Keratinocyte (primary cell): ENCODE results near the gene PIP4K2B. TPM values are rescaled to one million over a fixed set of nuclear protein-coding genes. Genes with fewer than 3 reads are reported as not detected.
A peak's percentile ranks its signal among the peaks of the same experiment; 100 is the strongest.
"Not testable (repeated sequence)": the region's sequence is repeated elsewhere in the genome, so short reads cannot be mapped to it uniquely, and the experiment has no call there.

Experiments used
- DNase-seq: peaks from one replicate; pipeline ENCODE4 v3.0.0-alpha.2; 2011; ENCODE audit warnings: low read depth, missing footprints, low spot score
- FAIRE-seq: peaks from 2 replicates; lab custom pipeline; 2011; peaks lifted over from hg19 to GRCh38; lab: Jason Lieb, UNC
- H2AFZ ChIP-seq: 2 replicates; pipeline ENCODE4 v1.6.0; 2012; ENCODE audit warnings: low read length, control low read depth, inconsistent platforms; ENCODE audit not compliant: control insufficient read depth
- H3K27ac ChIP-seq: 2 replicates; pipeline ENCODE4 v1.5.1; 2011; ENCODE audit warnings: low read length; ENCODE audit not compliant: control insufficient read depth, insufficient read depth
- H3K27me3 ChIP-seq: 3 replicates; pipeline ENCODE4 v1.6.0; 2011; ENCODE audit warnings: low read length; ENCODE audit not compliant: control insufficient read depth, insufficient read depth; ENCODE audit errors: extremely low read depth
- H3K36me3 ChIP-seq, 2 experiments: 2 replicates in 1 of 2; 3 replicates in 1 of 2; pipeline ENCODE4 v1.5.1; 2011; ENCODE audit warnings: low read length in 2 of 2, mild to moderate bottlenecking in 1 of 2; ENCODE audit not compliant: control insufficient read depth in 2 of 2, insufficient read depth in 2 of 2; ENCODE audit errors: extremely low read depth in 1 of 2
- H3K4me1 ChIP-seq: 3 replicates; pipeline ENCODE4 v1.5.1; 2011; ENCODE audit warnings: low read length; ENCODE audit not compliant: control insufficient read depth, insufficient read depth; ENCODE audit errors: extremely low read depth
- H3K4me2 ChIP-seq: 3 replicates; pipeline ENCODE4 v1.6.0; 2011; ENCODE audit warnings: low read depth, low read length; ENCODE audit not compliant: control insufficient read depth, insufficient read depth; ENCODE audit errors: extremely low read depth
- H3K4me3 ChIP-seq, 3 experiments: fragments of 200-600 bp in 1 of 3; sonication (generic) in 1 of 3; 2 replicates in 2 of 3; 3 replicates in 1 of 3; pipeline ENCODE4 v1.5.1; 2011 to 2016; ENCODE audit warnings: low read length in 3 of 3, mild to moderate bottlenecking in 3 of 3, control low read depth in 2 of 3, inconsistent platforms in 1 of 3, low read depth in 1 of 3, mixed read lengths in 1 of 3, mixed run types in 1 of 3, moderate library complexity in 1 of 3; ENCODE audit not compliant: control insufficient read depth in 2 of 3, insufficient read depth in 2 of 3; ENCODE audit errors: extremely low read depth in 1 of 3
- H3K79me2 ChIP-seq: 2 replicates; pipeline ENCODE4 v1.6.0; 2012; ENCODE audit warnings: low read length; ENCODE audit not compliant: control insufficient read depth, insufficient read depth
- H3K9ac ChIP-seq: 3 replicates; pipeline ENCODE4 v1.6.0; 2011; ENCODE audit warnings: low read length; ENCODE audit not compliant: control insufficient read depth, insufficient read depth; ENCODE audit errors: extremely low read depth
- H3K9me1 ChIP-seq: 3 replicates; pipeline ENCODE4 v1.6.0; 2011; ENCODE audit warnings: low read length; ENCODE audit not compliant: control insufficient read depth, insufficient read depth; ENCODE audit errors: extremely low read depth
- H3K9me3 ChIP-seq: 2 replicates; pipeline ENCODE4 v1.5.1; 2012; ENCODE audit warnings: low read depth, low read length; ENCODE audit not compliant: control insufficient read depth
- H4K20me1 ChIP-seq: 3 replicates; pipeline ENCODE4 v1.6.0; 2011; ENCODE audit warnings: low read length; ENCODE audit not compliant: control insufficient read depth, insufficient read depth; ENCODE audit errors: extremely low read depth
- CTCF ChIP-seq, 3 experiments: IDR thresholded peaks in 1 of 3; conservative IDR thresholded peaks in 1 of 3; optimal IDR thresholded peaks in 1 of 3; 2 replicates in 2 of 3; 3 replicates in 1 of 3; pipeline versions ENCODE3 to v1.5.1; 2011; ENCODE audit warnings: low read length in 3 of 3, mild to moderate bottlenecking in 3 of 3, moderate library complexity in 2 of 3, control low read depth in 1 of 3, inconsistent platforms in 1 of 3; ENCODE audit not compliant: insufficient read depth in 2 of 3; ENCODE audit errors: extremely low read depth in 1 of 3
- EZH2 ChIP-seq: IDR thresholded peaks from one replicate; pipeline ENCODE4 v1.6.1; 2012; ENCODE audit warnings: inconsistent platforms, mild to moderate bottlenecking, low read length, moderate library complexity
- dilution Hi-C: fragments of 300-500 bp; cut with MboI; formaldehyde crosslinking; loops from one replicate; pipeline ENCODE4 v1.7.0; 2020; ENCODE audit warnings: low sequenced_read_pairs; ENCODE audit not compliant: extremely low pct_ligation_motif_present
- polyA plus RNA-seq, 5 experiments: library from polyadenylated mRNA; depleted of rRNA in 3 of 5; stranded (reverse) in 3 of 5; stranded (forward) in 1 of 5; unstranded in 1 of 5; fragments of >200 nt; gene quantifications; 1 replicate in 1 of 5; 2 replicates in 3 of 5; 3 replicates in 1 of 5; pipeline versions ENCODE4 v1.2.1 to v1.2.3, GENCODE V29; 2011 to 2012; ENCODE audit warnings: missing spikeins in 2 of 5, low read depth in 1 of 5, low replicate concordance in 1 of 5

The PIP4K2B gene
- polyA plus RNA-seq, 1 donor (not counting 4 experiments of a cell fraction or from before 2014, with no cell fraction given) = 26.4 TPM

DNA sequence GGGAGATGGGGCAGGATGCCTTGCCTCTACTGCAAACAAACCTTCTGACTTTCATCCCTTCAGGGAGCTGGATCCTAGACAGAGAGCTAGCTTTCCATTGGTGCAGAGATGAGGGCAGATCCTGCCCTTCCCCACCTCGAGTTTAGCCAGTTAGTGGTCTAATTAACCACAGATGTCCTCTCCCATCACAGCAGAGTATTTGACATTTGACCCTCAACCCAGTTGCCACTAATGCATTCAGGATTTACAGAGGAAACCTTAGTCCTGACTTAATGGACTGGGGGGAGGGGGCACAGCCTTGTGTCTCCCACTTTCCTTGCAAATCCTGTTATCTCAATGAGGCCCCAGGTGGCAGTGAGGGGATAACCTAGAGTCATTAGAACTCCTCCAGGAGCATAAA, 10.2 kb downstream of the PIP4K2B start:
- H4K20me1 ChIP-seq = peaks cover 3% of the 10 kb centered on the region

GRCh38 chr17:38787999-38788398, 11.4 kb downstream of the PIP4K2B start:
- FAIRE-seq, H3K4me2 ChIP-seq, H3K9me1 ChIP-seq, DNase-seq, H3K9ac ChIP-seq, H3K9me3 ChIP-seq, H3K4me3 ChIP-seq, H3K27ac ChIP-seq, H3K4me1 ChIP-seq, H2AFZ ChIP-seq, H3K27me3 ChIP-seq, H4K20me1 ChIP-seq, dilution Hi-C loops: not testable (repeated sequence)
- Histone ChIP-seq H3K79me2 (peaks cover 26% of the 10 kb centered on the region), H3K36me3 (peaks cover 18 to 22% of the 10 kb centered on the region in 2 experiments)

More for the DNA sequence above, 10.2 kb downstream of the PIP4K2B start:
- no peaks in the 10 kb centered on the region for H3K27me3 ChIP-seq
- H3K9ac ChIP-seq = no peak overlapping the region
- TF ChIP-seq EZH2 (no peak), CTCF (optimal IDR thresholded peaks at IDR 0.05 in 1 of 3, IDR thresholded peaks at IDR 0.05 in 1 of 3, conservative IDR thresholded peaks at IDR 0.05 in 1 of 3; ENCODE audit: extremely low read depth in 1 of 3, insufficient read depth in 2 of 3, low read length in 3 of 3) (no peak)
- dilution Hi-C loops = no loop called here
- H3K4me2 ChIP-seq = no peak overlapping the region
- no peak overlapping the region for H2AFZ ChIP-seq
- H3K4me1 ChIP-seq = peaks cover 4% of the 10 kb centered on the region
- no peak overlapping the region for H3K27ac ChIP-seq
- H3K4me3 ChIP-seq = no peak overlapping the region
- H3K9me3 ChIP-seq = no peaks in the 10 kb centered on the region
- DNase-seq (no peak), FAIRE-seq (no peak)
- no peaks in the 10 kb centered on the region for H3K9me1 ChIP-seq
- H3K36me3 ChIP-seq = peaks cover 13 to 18% of the 10 kb centered on the region in 2 experiments
- peaks cover 36% of the 10 kb centered on the region for H3K79me2 ChIP-seq

- H3K4me2 ChIP-seq = no peak overlapping the region
These were observed 13.0 kb downstream of the PIP4K2B start for GRCh38 chr17:38786372-38786771.

More at GRCh38 chr17:38786372-38786771, 13.0 kb downstream of the PIP4K2B start:
- H3K36me3 ChIP-seq = peaks cover 22 to 31% of the 10 kb centered on the region in 2 experiments
- TF ChIP-seq EZH2 (no peak), CTCF (optimal IDR thresholded peaks at IDR 0.05 in 1 of 3, IDR thresholded peaks at IDR 0.05 in 1 of 3, conservative IDR thresholded peaks at IDR 0.05 in 1 of 3; ENCODE audit: extremely low read depth in 1 of 3, insufficient read depth in 2 of 3, low read length in 3 of 3) (no peak)
- H3K9ac ChIP-seq = no peak overlapping the region
- H3K9me3 ChIP-seq = no peaks in the 10 kb centered on the region
- no peak overlapping the region for H3K27ac ChIP-seq
- dilution Hi-C loops = no loop called here
- peaks cover 4% of the 10 kb centered on the region for H3K4me1 ChIP-seq
- H2AFZ ChIP-seq = no peak overlapping the region
- peaks cover 18% of the 10 kb centered on the region for H3K79me2 ChIP-seq
- DNase-seq = peak; percentile 21
- H3K27me3 ChIP-seq = no peaks in the 10 kb centered on the region
- no peak overlapping the region for H3K4me3 ChIP-seq
- FAIRE-seq = no peak
- H3K9me1 ChIP-seq = no peaks in the 10 kb centered on the region
- H4K20me1 ChIP-seq = peaks cover 3% of the 10 kb centered on the region
